ENCODE data around the gene DBET. TPM values are rescaled to one million over a fixed set of nuclear protein-coding genes. Genes with fewer than 3 reads are reported as not detected.
"Not testable (repeated sequence)": the region's sequence is repeated elsewhere in the genome, so short reads cannot be mapped to it uniquely, and the experiment has no call there.

DBET gene
- total RNA-seq, 1 donor = not detected

- not testable (repeated sequence) for H3K4me1 ChIP-seq (ENCODE audit: insufficient read depth, low read length); H3K27me3 ChIP-seq (ENCODE audit: insufficient read depth, low read length); H3K9me3 ChIP-seq (ENCODE audit: low read depth, low read length); H3K4me3 ChIP-seq (ENCODE audit: low read length)
These were observed 42.5 kb downstream of the DBET start for GRCh38 chr4:190106611-190107480.

- H3K27me3 ChIP-seq (ENCODE audit: insufficient read depth, low read length); H3K4me3 ChIP-seq (ENCODE audit: low read length); H3K4me1 ChIP-seq (ENCODE audit: insufficient read depth, low read length); H3K9me3 ChIP-seq (ENCODE audit: low read depth, low read length): not testable (repeated sequence)
These were observed 43.6 kb downstream of the DBET start for GRCh38 chr4:190107766-190108485.

- H3K27me3 ChIP-seq (ENCODE audit: insufficient read depth, low read length); H3K4me1 ChIP-seq (ENCODE audit: insufficient read depth, low read length); H3K4me3 ChIP-seq (ENCODE audit: low read length); H3K9me3 ChIP-seq (ENCODE audit: low read depth, low read length): not testable (repeated sequence)
These were observed 44.5 kb downstream of the DBET start for GRCh38 chr4:190108756-190109155.

GRCh38 chr4:190109390-190110011, 45.2 kb downstream of the DBET start:
- not testable (repeated sequence) for H3K4me1 ChIP-seq (ENCODE audit: insufficient read depth, low read length); H3K4me3 ChIP-seq (ENCODE audit: low read length); H3K9me3 ChIP-seq (ENCODE audit: low read depth, low read length); H3K27me3 ChIP-seq (ENCODE audit: insufficient read depth, low read length)

GRCh38 chr4:190110033-190110432, 45.7 kb downstream of the DBET start:
- not testable (repeated sequence) for H3K4me1 ChIP-seq (ENCODE audit: insufficient read depth, low read length); H3K9me3 ChIP-seq (ENCODE audit: low read depth, low read length); H3K4me3 ChIP-seq (ENCODE audit: low read length); H3K27me3 ChIP-seq (ENCODE audit: insufficient read depth, low read length)

GRCh38 chr4:190110570-190111295, 46.4 kb downstream of the DBET start:
- not testable (repeated sequence) for H3K4me3 ChIP-seq (ENCODE audit: low read length); H3K4me1 ChIP-seq (ENCODE audit: insufficient read depth, low read length); H3K9me3 ChIP-seq (ENCODE audit: low read depth, low read length); H3K27me3 ChIP-seq (ENCODE audit: insufficient read depth, low read length)

- H3K4me3 ChIP-seq (ENCODE audit: low read length); H3K9me3 ChIP-seq (ENCODE audit: low read depth, low read length); H3K4me1 ChIP-seq (ENCODE audit: insufficient read depth, low read length); H3K27me3 ChIP-seq (ENCODE audit: insufficient read depth, low read length): not testable (repeated sequence)
These were observed 48.6 kb downstream of the DBET start for GRCh38 chr4:190112879-190113278.

- not testable (repeated sequence) for H3K27me3 ChIP-seq (ENCODE audit: insufficient read depth, low read length); H3K9me3 ChIP-seq (ENCODE audit: low read depth, low read length); H3K4me1 ChIP-seq (ENCODE audit: insufficient read depth, low read length); H3K4me3 ChIP-seq (ENCODE audit: low read length)
These were observed 50.7 kb downstream of the DBET start for GRCh38 chr4:190114991-190115390.

Other genes with a start within 250 kb of the DBET start
- 45.0 TPM for gene FRG1, start 123.6 kb upstream of the DBET start, total RNA-seq
- gene FRG2, start 37.2 kb upstream of the DBET start, total RNA-seq = not detected
- gene DUX4, start 109.3 kb downstream of the DBET start, total RNA-seq = not detected

All from mononuclear cell (primary cell).